Liver (tissue), 9 donors: ENCODE results near the gene TP53I13. TPM values are rescaled to one million over a fixed set of nuclear protein-coding genes. Genes with fewer than 3 reads are reported as not detected.

Experiments
- DNase-seq: peaks from one replicate; pipeline ENCODE4 v3.0.0-alpha.2; 2017; ENCODE audit warnings: low spot score
- H3K27ac ChIP-seq, 2 donors: one replicate each; pipeline ENCODE4 v1.7.0; 2013; ENCODE audit warnings: inconsistent platforms in 2 of 2, low read length in 2 of 2, control low read depth in 1 of 2, low read depth in 1 of 2, mild to moderate bottlenecking in 1 of 2
- H3K27me3 ChIP-seq, 4 donors: one replicate each; pipeline versions ENCODE4 v1.6.1 to v1.7.0; 2013; ENCODE audit warnings: low read length in 3 of 4, inconsistent platforms in 1 of 4, mild to moderate bottlenecking in 1 of 4, moderate library complexity in 1 of 4; ENCODE audit not compliant: control insufficient read depth in 4 of 4, insufficient read depth in 4 of 4
- H3K36me3 ChIP-seq, 4 donors: one replicate each; pipeline versions ENCODE4 v1.6.1 to v1.7.0; 2013; ENCODE audit warnings: low read length in 3 of 4, mild to moderate bottlenecking in 3 of 4, low read depth in 1 of 4, moderate library complexity in 1 of 4; ENCODE audit not compliant: control insufficient read depth in 4 of 4, insufficient read depth in 3 of 4
- H3K4me1 ChIP-seq, 4 donors: one replicate each; pipeline versions ENCODE4 v1.6.1 to v1.7.0; 2013; ENCODE audit warnings: low read length in 3 of 4, mild to moderate bottlenecking in 3 of 4, moderate library complexity in 1 of 4; ENCODE audit not compliant: control insufficient read depth in 4 of 4, insufficient read depth in 4 of 4
- H3K4me3 ChIP-seq, 3 donors: one replicate each; pipeline versions ENCODE4 v1.6.1 to v1.7.0; 2013; ENCODE audit warnings: low read length in 3 of 3, control low read depth in 1 of 3, low read depth in 1 of 3, mild to moderate bottlenecking in 1 of 3
- H3K9ac ChIP-seq, 2 donors: one replicate each; pipeline ENCODE4 v1.7.0; 2013; ENCODE audit warnings: low read length in 2 of 2, mild to moderate bottlenecking in 2 of 2, moderate library complexity in 2 of 2, control low read depth in 1 of 2, low read depth in 1 of 2
- H3K9me3 ChIP-seq, 4 donors: one replicate each; pipeline versions ENCODE4 v1.6.1 to v1.7.0; 2013; ENCODE audit warnings: low read length in 3 of 4; ENCODE audit not compliant: control insufficient read depth in 4 of 4
- EGR1 ChIP-seq, 2 donors: IDR thresholded peaks; 2 replicates each; pipeline ENCODE4 v1.6.1; 2016 to 2018; ENCODE audit warnings: antibody characterized with exemption in 2 of 2, low read depth in 2 of 2
- GABPA ChIP-seq, 2 donors: IDR thresholded peaks in 1 of 2; conservative IDR thresholded peaks in 1 of 2; 2 replicates each; pipeline ENCODE4 v1.6.1; 2016; ENCODE audit warnings: antibody characterized with exemption in 2 of 2, mild to moderate bottlenecking in 1 of 2, moderate library complexity in 1 of 2
- HNF4G ChIP-seq: IDR thresholded peaks from 2 replicates; pipeline ENCODE4 v1.6.1; 2016; ENCODE audit warnings: antibody characterized with exemption
- JUND ChIP-seq, 2 donors: IDR thresholded peaks; 2 replicates each; pipeline ENCODE4 v1.6.1; 2016; ENCODE audit warnings: antibody characterized with exemption in 2 of 2
- NR2F2 ChIP-seq: IDR thresholded peaks from 2 replicates; pipeline ENCODE4 v1.6.1; 2016; ENCODE audit warnings: antibody characterized with exemption
- RXRA ChIP-seq, 2 donors: IDR thresholded peaks; 2 replicates each; pipeline ENCODE4 v1.6.1; 2017 to 2018; ENCODE audit warnings: antibody characterized with exemption in 2 of 2, mild to moderate bottlenecking in 1 of 2
- TAF1 ChIP-seq: conservative IDR thresholded peaks from 2 replicates; pipeline ENCODE4 v1.6.1; 2016; ENCODE audit warnings: antibody characterized with exemption, mild to moderate bottlenecking
- YY1 ChIP-seq: IDR thresholded peaks from 2 replicates; pipeline ENCODE4 v1.6.1; 2016; ENCODE audit warnings: antibody characterized with exemption, mild to moderate bottlenecking
- WGBS: extraction: QIAGEN DNeasy Blood & Tissue Kit; methylation state at CpG from one replicate; pipeline ENCODE4 v1.1.7; 2013; 5-methylcytosine and 5-hydroxymethylcytosine counted together
- polyA plus RNA-seq, 2 donors: library from polyadenylated mRNA; stranded (reverse) in 1 of 2; unstranded in 1 of 2; fragments of 200-250 nt in 1 of 2; fragments of >200 nt in 1 of 2; fragmentation: Nextera tagmentation in 1 of 2; extraction: Ambion mirVana in 1 of 2; gene quantifications; one replicate each; pipeline versions ENCODE4 v1.2.1 to v1.2.3, GENCODE V29; 2013 to 2015
- total RNA-seq, 2 donors: library from RNA; depleted of rRNA; stranded (reverse); fragments of >200 nt; gene quantifications; one replicate each; pipeline ENCODE4 v1.2.3, GENCODE V29; 2014
- TF ChIP-seq, protein P1 (sequence below): IDR thresholded peaks from 2 replicates; pipeline ENCODE4 v1.6.1; 2016; ENCODE audit warnings: antibody characterized with exemption, mild to moderate bottlenecking
- TF ChIP-seq, protein P2 (sequence below): IDR thresholded peaks from 2 replicates; pipeline ENCODE4 v1.6.1; 2016; ENCODE audit warnings: antibody characterized with exemption
- TF ChIP-seq, protein P3 (sequence below): fragments of 150-350 bp; IDR thresholded peaks from 2 replicates; pipeline ENCODE4 v1.5.1; 2017; ENCODE audit warnings: improper control_type of control experiment, low read depth, low read length; ENCODE audit not compliant: missing input control
- donor health status: healthy.
- donor health status: healthy.
- donor health status: healthy.
- donor health status: healthy.
- donor health status: healthy.

The TP53I13 gene
- total and polyA plus RNA-seq, 4 donors: 12.2 to 42.6 (median 24.5) TPM

DNA sequence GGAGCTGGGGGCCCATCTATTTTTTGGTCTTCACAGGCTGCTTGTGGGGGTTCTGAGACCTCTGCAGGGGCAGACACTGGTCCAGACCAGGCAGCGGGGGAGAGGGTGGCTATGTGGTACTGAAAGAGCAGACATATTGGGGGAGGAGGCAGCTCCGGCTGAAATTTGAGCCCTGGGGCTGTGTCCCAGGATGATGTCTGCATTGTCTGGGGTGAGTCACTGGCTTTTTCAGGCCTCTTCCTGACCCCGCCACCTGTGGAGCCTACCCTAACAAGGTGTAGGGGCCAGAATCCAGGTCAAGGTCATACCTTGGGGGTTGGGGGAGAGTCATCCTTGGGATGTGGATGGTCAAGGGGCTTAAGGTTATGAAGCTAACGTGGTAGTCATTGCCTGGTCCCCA lies 51.8 kb downstream of the TP53I13 start (continued):
- TF ChIP-seq, protein P1, sequence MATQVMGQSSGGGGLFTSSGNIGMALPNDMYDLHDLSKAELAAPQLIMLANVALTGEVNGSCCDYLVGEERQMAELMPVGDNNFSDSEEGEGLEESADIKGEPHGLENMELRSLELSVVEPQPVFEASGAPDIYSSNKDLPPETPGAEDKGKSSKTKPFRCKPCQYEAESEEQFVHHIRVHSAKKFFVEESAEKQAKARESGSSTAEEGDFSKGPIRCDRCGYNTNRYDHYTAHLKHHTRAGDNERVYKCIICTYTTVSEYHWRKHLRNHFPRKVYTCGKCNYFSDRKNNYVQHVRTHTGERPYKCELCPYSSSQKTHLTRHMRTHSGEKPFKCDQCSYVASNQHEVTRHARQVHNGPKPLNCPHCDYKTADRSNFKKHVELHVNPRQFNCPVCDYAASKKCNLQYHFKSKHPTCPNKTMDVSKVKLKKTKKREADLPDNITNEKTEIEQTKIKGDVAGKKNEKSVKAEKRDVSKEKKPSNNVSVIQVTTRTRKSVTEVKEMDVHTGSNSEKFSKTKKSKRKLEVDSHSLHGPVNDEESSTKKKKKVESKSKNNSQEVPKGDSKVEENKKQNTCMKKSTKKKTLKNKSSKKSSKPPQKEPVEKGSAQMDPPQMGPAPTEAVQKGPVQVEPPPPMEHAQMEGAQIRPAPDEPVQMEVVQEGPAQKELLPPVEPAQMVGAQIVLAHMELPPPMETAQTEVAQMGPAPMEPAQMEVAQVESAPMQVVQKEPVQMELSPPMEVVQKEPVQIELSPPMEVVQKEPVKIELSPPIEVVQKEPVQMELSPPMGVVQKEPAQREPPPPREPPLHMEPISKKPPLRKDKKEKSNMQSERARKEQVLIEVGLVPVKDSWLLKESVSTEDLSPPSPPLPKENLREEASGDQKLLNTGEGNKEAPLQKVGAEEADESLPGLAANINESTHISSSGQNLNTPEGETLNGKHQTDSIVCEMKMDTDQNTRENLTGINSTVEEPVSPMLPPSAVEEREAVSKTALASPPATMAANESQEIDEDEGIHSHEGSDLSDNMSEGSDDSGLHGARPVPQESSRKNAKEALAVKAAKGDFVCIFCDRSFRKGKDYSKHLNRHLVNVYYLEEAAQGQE: no peak
- no peak for TF ChIP-seq TAF1
- no peak for TF ChIP-seq RXRA (IDR thresholded peaks at IDR 0.05)
- TF ChIP-seq, protein P2, sequence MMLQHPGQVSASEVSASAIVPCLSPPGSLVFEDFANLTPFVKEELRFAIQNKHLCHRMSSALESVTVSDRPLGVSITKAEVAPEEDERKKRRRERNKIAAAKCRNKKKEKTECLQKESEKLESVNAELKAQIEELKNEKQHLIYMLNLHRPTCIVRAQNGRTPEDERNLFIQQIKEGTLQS: no peak

DNA sequence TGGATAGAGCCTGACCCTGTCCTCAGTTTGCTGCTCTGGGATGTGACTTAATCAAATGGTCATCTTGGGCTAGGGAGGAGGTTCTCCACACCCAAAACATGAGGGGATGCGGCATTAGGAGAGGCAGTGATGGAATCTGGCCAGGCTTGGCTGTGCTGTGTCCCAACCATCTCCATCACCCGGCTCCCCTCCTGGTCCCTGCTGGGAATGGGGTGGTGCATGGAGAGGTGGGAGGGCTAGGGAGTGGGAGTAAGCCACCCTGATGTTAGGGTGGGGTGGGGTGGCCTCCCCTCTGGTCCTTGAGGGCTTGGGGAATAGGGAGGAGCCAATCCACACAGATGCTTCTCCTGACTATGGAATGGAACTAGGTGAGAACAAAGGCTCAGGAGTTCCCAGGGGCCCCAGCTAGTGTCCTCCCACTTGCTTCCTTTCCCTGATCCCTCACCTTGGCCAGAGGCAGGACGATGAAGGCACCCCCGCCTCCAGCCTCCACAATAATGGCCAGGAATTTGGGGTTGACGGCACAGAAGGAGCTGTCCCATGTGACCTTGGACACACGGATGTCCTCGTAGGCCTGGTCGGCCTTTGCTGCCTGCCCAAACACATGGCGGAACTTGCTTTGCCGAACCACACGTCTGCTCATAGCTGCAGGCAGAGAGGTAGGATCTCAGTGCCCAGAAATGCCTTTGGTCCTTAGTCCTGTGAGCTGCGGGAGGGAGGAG lies 52.4 kb downstream of the TP53I13 start:
- H3K9me3 ChIP-seq: no peaks in the 10 kb centered on the region
- no peak for DNase-seq
- no peak overlapping the region for H3K9ac ChIP-seq
- no peak overlapping the region for H3K27ac ChIP-seq
- H3K27me3 ChIP-seq: peaks cover 0 to 6% (median under 1%) of the 10 kb centered on the region in 4 donors
- H3K36me3 ChIP-seq: no peaks in the 10 kb centered on the region
- no peak overlapping the region for H3K4me3 ChIP-seq
- TF ChIP-seq GABPA (IDR thresholded peaks at IDR 0.05 in 1 of 2, conservative IDR thresholded peaks at IDR 0.05 in 1 of 2) (no peak), RXRA (IDR thresholded peaks at IDR 0.05) (no peak)
- TF ChIP-seq, protein P3, sequence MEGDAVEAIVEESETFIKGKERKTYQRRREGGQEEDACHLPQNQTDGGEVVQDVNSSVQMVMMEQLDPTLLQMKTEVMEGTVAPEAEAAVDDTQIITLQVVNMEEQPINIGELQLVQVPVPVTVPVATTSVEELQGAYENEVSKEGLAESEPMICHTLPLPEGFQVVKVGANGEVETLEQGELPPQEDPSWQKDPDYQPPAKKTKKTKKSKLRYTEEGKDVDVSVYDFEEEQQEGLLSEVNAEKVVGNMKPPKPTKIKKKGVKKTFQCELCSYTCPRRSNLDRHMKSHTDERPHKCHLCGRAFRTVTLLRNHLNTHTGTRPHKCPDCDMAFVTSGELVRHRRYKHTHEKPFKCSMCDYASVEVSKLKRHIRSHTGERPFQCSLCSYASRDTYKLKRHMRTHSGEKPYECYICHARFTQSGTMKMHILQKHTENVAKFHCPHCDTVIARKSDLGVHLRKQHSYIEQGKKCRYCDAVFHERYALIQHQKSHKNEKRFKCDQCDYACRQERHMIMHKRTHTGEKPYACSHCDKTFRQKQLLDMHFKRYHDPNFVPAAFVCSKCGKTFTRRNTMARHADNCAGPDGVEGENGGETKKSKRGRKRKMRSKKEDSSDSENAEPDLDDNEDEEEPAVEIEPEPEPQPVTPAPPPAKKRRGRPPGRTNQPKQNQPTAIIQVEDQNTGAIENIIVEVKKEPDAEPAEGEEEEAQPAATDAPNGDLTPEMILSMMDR: no peak
- 98% methylated on average over 12 of the region's 12 CpGs for WGBS
- H3K4me1 ChIP-seq: peaks cover 11 to 34% (median 26%) of the 10 kb centered on the region in 4 donors

DNA sequence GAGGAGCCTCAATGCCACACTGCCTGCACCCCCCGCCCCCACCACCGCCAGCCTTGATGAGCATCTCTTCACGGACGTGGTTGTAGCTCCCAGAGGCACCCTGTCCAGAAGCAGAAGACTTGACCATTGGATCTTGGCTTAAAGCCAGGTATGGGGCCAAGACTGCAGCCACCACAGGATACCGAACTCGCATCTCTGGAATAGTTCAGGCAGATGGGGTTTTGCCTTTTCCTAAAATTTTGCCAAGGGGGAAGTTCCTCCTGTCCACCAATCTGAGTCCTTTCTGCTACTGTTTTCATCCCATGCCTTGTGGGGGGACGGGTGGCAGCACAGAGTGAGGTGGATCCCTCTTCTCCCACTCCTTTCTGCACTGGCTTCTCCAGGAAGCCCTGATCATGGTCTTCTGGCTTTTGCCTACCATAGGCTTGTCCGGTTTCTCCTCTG lies 53.3 kb downstream of the TP53I13 start:
- Histone ChIP-seq H3K9me3 (no peaks in the 10 kb centered on the region), H3K9ac (no peak overlapping the region), H3K36me3 (no peaks in the 10 kb centered on the region), H3K4me3 (no peak overlapping the region), H3K4me1 (peaks cover 11 to 26% (median 18%) of the 10 kb centered on the region in 4 donors), H3K27ac (no peak overlapping the region), H3K27me3 (peaks cover 0 to 2% (median 0%) of the 10 kb centered on the region in 4 donors)
- no peak for DNase-seq
- no peak for TF ChIP-seq GABPA (IDR thresholded peaks at IDR 0.05 in 1 of 2, conservative IDR thresholded peaks at IDR 0.05 in 1 of 2)
- TF ChIP-seq, protein P2: no peak
- no peak for TF ChIP-seq YY1
- no peak for TF ChIP-seq TAF1
- no peak for TF ChIP-seq HNF4G
- no peak for TF ChIP-seq NR2F2
- no peak for TF ChIP-seq JUND (IDR thresholded peaks at IDR 0.05)
- no peak for TF ChIP-seq EGR1 (IDR thresholded peaks at IDR 0.05; ENCODE audit: low read depth in 2 of 2)
- TF ChIP-seq RXRA (IDR thresholded peaks at IDR 0.05): no peak
- WGBS: 73% methylated on average over 8 of the region's 8 CpGs

Other genes starting within 250 kb of the TP53I13 start
- 10 to 100 TPM; 19.7 to 20.5 TPM for gene TAOK1, start 178.3 kb upstream of the TP53I13 start, total RNA-seq
- gene TAOK1, start 178.3 kb upstream of the TP53I13 start, polyA plus RNA-seq: 1 to 10 TPM; 4.3 to 5.5 TPM
- gene ABHD15, start 1.7 kb upstream of the TP53I13 start, total RNA-seq: 10 to 100 TPM in 1 of 2 donors, 1 to 10 TPM in 1; 5.6 to 25.7 TPM
- gene ABHD15, start 1.7 kb upstream of the TP53I13 start, polyA plus RNA-seq: 10 to 100 TPM in 1 of 2 donors, 1 to 10 TPM in 1; 6.6 to 14.7 TPM
- 10 to 100 TPM in 1 of 2 donors, 1 to 10 TPM in 1; 4.3 to 11.1 TPM for gene GIT1, start 20.9 kb downstream of the TP53I13 start, total RNA-seq
- 1 to 10 TPM; 2.2 to 5.4 TPM for gene GIT1, start 20.9 kb downstream of the TP53I13 start, polyA plus RNA-seq
- gene ANKRD13B, start 24.4 kb downstream of the TP53I13 start, total RNA-seq: 1 to 10 TPM in 1 of 2 donors, under 1 TPM in 1; 0.50 to 1.6 TPM
- under 1 TPM; 0.06 to 0.52 TPM for gene ANKRD13B, start 24.4 kb downstream of the TP53I13 start, polyA plus RNA-seq
- gene CORO6, start 54.2 kb downstream of the TP53I13 start, total RNA-seq: 1 to 10 TPM in 1 of 2 donors, under 1 TPM in 1; 0.23 to 3.0 TPM
- under 1 TPM; 0.44 to 0.75 TPM for gene CORO6, start 54.2 kb downstream of the TP53I13 start, polyA plus RNA-seq